ENCODE data around the gene PER2. TPM values are rescaled to one million over a fixed set of nuclear protein-coding genes. Genes with fewer than 3 reads are reported as not detected.

Gene PER2
- total RNA-seq, 1 experiment from 2014 or later = 6.6 TPM

- peak overlapping the region; percentile 78 for H3K4me3 Mint-ChIP-seq
- H3K4me1 Mint-ChIP-seq = peaks cover 10% of the 10 kb centered on the region
- H3K9me3 Mint-ChIP-seq = no peaks in the 10 kb centered on the region
- H3K27me3 Mint-ChIP-seq (ENCODE audit: low read depth) = peaks cover 16% of the 10 kb centered on the region
- H3K36me3 Mint-ChIP-seq = peaks cover 4% of the 10 kb centered on the region; the same call in 1 of the 2 replicates
- peak; percentile 8 for ATAC-seq
- TF ChIP-seq IRF1 (CRISPR knock-in tag; IDR thresholded peaks at IDR 0.05) (no peak), NFYB (CRISPR knock-in tag; conservative IDR thresholded peaks at IDR 0.05; ENCODE audit: low read depth) (0 out of 2 replicates have a peak, but pooled peaks have one; percentile 22)
- TF ChIP-seq, protein P1, sequence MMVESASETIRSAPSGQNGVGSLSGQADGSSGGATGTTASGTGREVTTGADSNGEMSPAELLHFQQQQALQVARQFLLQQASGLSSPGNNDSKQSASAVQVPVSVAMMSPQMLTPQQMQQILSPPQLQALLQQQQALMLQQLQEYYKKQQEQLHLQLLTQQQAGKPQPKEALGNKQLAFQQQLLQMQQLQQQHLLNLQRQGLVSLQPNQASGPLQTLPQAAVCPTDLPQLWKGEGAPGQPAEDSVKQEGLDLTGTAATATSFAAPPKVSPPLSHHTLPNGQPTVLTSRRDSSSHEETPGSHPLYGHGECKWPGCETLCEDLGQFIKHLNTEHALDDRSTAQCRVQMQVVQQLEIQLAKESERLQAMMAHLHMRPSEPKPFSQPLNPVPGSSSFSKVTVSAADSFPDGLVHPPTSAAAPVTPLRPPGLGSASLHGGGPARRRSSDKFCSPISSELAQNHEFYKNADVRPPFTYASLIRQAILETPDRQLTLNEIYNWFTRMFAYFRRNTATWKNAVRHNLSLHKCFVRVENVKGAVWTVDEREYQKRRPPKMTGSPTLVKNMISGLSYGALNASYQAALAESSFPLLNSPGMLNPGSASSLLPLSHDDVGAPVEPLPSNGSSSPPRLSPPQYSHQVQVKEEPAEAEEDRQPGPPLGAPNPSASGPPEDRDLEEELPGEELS (CRISPR knock-in tag; IDR thresholded peaks at IDR 0.05) = peak; percentile 18; the same call in 1 of the 2 replicates
- ChIA-PET POLR2A (no interaction called here), CTCF (interaction anchor here (1.4 to 1.8 kb wide), 2 partner anchors 16 to 58 kb away, joined by 6 to 7 read pairs; no protein-coding TSS in a partner anchor)
- no peak overlapping the region for H3K27ac Mint-ChIP-seq
- peak; percentile 36 for DNase-seq (ENCODE audit: low spot score)
Observed at GRCh38 chr2:238320648-238321281, 32.4 kb upstream of the PER2 start.

DNA sequence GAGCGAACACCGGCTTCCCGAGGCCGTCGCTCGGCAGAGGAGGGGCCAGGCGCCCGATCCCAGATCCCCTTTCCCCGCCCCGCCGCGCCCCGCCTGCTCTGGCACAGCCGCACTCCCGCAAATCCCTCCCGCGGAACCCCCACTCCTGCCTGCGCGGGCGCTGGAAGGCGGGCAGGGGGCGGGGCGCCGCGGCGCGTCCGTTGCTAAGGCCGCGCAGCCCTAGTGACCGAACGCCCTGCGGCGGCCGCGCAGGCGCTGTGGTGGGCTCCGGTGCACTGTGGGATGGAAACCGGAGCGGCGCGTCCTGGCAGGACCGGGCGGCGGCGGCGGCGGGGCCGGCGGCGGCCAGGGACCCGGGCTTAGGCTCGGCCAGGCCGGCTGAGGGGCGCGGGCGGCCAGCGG lies 31.8 kb upstream of the PER2 start, which contains the start of gene TRAF3IP1:
Gene TRAF3IP1 (plus strand): TSS at position 273 of the 402 bp plus-strand sequence. CDS start 145 bp downstream, outside the sequence.
- peak; percentile 91 for ATAC-seq
- no peak within 1 kb of the TSS for H3K27ac Mint-ChIP-seq
- CTCF ChIA-PET = interaction anchor here (0.9 kb wide), 1 partner anchor 15 kb away, joined by 3 read pairs; no protein-coding TSS in a partner anchor

More for the DNA sequence above, 31.8 kb upstream of the PER2 start, which contains the start of gene TRAF3IP1:
- Mint-ChIP-seq H3K4me1 (peaks cover 10% of the 10 kb centered on the region), H3K4me3 (peak within 1 kb of the TSS; percentile 78), H3K36me3 (no peaks in the 10 kb centered on the region), H3K9me3 (no peaks in the 10 kb centered on the region), H3K27me3 (ENCODE audit: low read depth) (peaks cover 16% of the 10 kb centered on the region)
- TF ChIP-seq ZNF138 (CRISPR knock-in tag; conservative IDR thresholded peaks at IDR 0.05) (no peak), SMAD3 (CRISPR knock-in tag; IDR thresholded peaks at IDR 0.05; ENCODE audit: borderline replicate concordance) (no peak), KAT7 (CRISPR knock-in tag; IDR thresholded peaks at IDR 0.05; ENCODE audit: borderline replicate concordance) (0 out of 2 replicates have a peak, but pooled peaks have one; percentile 54), ZNF423 (CRISPR knock-in tag; IDR thresholded peaks at IDR 0.05) (no peak), HMGA2 (CRISPR knock-in tag; IDR thresholded peaks at IDR 0.05) (no peak), GABPB1 (CRISPR knock-in tag; IDR thresholded peaks at IDR 0.05) (peak; percentile 31; the same call in 1 of the 2 replicates), FOXJ3 (CRISPR knock-in tag; IDR thresholded peaks at IDR 0.05; ENCODE audit: borderline replicate concordance) (no peak), NFYB (CRISPR knock-in tag; conservative IDR thresholded peaks at IDR 0.05; ENCODE audit: low read depth) (no peak), PRRX2 (CRISPR knock-in tag; IDR thresholded peaks at IDR 0.05) (no peak), SP1 (CRISPR knock-in tag; conservative IDR thresholded peaks at IDR 0.05) (peak; percentile 73), ZNF232 (CRISPR knock-in tag; IDR thresholded peaks at IDR 0.05) (no peak), IRF1 (CRISPR knock-in tag; IDR thresholded peaks at IDR 0.05) (no peak), TEAD4 (CRISPR knock-in tag; IDR thresholded peaks at IDR 0.05) (no peak), MLX (CRISPR knock-in tag; IDR thresholded peaks at IDR 0.05) (no peak), TCF7 (CRISPR knock-in tag; IDR thresholded peaks at IDR 0.05; ENCODE audit: low read depth) (no peak), GTF2I (CRISPR knock-in tag; conservative IDR thresholded peaks at IDR 0.05) (no peak), RORB (CRISPR knock-in tag; IDR thresholded peaks at IDR 0.05) (no peak)
- TF ChIP-seq, protein P1 (CRISPR knock-in tag; IDR thresholded peaks at IDR 0.05) = no peak
- TF ChIP-seq, protein P2, sequence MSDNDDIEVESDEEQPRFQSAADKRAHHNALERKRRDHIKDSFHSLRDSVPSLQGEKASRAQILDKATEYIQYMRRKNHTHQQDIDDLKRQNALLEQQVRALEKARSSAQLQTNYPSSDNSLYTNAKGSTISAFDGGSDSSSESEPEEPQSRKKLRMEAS (CRISPR knock-in tag; IDR thresholded peaks at IDR 0.05) = peak; percentile 41; the same call in 1 of the 2 replicates
- TF ChIP-seq, protein P3, sequence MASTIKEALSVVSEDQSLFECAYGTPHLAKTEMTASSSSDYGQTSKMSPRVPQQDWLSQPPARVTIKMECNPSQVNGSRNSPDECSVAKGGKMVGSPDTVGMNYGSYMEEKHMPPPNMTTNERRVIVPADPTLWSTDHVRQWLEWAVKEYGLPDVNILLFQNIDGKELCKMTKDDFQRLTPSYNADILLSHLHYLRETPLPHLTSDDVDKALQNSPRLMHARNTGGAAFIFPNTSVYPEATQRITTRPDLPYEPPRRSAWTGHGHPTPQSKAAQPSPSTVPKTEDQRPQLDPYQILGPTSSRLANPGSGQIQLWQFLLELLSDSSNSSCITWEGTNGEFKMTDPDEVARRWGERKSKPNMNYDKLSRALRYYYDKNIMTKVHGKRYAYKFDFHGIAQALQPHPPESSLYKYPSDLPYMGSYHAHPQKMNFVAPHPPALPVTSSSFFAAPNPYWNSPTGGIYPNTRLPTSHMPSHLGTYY (CRISPR knock-in tag; IDR thresholded peaks at IDR 0.05) = no peak
- TF ChIP-seq, protein P4, sequence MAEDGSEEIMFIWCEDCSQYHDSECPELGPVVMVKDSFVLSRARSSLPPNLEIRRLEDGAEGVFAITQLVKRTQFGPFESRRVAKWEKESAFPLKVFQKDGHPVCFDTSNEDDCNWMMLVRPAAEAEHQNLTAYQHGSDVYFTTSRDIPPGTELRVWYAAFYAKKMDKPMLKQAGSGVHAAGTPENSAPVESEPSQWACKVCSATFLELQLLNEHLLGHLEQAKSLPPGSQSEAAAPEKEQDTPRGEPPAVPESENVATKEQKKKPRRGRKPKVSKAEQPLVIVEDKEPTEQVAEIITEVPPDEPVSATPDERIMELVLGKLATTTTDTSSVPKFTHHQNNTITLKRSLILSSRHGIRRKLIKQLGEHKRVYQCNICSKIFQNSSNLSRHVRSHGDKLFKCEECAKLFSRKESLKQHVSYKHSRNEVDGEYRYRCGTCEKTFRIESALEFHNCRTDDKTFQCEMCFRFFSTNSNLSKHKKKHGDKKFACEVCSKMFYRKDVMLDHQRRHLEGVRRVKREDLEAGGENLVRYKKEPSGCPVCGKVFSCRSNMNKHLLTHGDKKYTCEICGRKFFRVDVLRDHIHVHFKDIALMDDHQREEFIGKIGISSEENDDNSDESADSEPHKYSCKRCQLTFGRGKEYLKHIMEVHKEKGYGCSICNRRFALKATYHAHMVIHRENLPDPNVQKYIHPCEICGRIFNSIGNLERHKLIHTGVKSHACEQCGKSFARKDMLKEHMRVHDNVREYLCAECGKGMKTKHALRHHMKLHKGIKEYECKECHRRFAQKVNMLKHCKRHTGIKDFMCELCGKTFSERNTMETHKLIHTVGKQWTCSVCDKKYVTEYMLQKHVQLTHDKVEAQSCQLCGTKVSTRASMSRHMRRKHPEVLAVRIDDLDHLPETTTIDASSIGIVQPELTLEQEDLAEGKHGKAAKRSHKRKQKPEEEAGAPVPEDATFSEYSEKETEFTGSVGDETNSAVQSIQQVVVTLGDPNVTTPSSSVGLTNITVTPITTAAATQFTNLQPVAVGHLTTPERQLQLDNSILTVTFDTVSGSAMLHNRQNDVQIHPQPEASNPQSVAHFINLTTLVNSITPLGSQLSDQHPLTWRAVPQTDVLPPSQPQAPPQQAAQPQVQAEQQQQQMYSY (CRISPR knock-in tag; IDR thresholded peaks at IDR 0.05) = 0 out of 2 replicates have a peak, but pooled peaks have one; percentile 23
- POLR2A ChIA-PET = no interaction called here
- DNase-seq (ENCODE audit: low spot score) = peak; percentile 93
